ENCODE results near the gene EFCAB6.

The EFCAB6 gene

DNA sequence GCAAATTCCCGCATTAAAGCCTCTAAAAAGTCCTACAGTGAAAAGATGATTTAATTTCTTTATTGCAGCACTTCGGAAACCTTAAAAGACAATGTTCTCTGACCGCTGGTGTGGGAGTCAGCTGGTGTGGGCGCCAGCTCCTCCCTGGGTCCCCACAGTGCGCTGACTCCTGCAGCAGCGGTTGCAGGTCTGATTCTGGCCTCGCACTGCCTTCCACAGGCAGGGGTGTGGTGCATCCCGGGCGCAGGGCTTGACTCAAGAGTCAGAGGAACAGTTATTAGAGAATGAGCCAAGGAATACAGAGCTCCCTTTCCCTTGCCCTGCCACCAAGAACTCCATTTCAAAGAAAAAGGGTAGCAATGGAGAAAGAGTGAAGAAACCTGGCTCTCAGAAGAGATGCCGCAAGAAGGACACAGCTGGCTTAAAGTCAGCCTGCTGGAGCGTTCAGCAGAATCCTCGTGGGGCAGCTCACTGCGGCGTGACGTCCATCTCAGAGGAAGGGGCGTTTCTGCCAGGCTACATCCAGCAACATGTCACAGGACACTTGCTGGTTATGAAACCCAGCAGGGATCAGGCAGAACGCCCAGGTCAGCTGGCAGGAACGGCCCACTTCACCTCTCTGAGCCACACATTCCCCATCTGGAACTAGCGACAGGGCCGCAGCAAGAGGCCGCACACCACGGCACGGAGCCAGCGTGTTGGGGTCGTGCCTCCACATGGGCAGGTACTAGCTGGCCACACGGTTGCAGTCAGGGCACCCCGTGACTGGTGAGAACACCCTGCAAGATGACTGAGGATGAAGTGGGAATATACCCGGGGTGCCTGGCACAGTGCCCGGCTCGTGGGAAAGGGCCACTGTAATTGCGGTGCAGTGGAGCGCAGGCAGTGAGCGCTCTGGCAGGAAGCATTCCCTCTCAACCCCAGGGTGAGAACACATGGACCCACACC, 18.1 kb upstream of the EFCAB6 start:
- DNase-seq = peak; percentile 19

GRCh38 chr22:43828998-43829782, 17.1 kb upstream of the EFCAB6 start:
- DNase-seq = peak; percentile 79

DNA sequence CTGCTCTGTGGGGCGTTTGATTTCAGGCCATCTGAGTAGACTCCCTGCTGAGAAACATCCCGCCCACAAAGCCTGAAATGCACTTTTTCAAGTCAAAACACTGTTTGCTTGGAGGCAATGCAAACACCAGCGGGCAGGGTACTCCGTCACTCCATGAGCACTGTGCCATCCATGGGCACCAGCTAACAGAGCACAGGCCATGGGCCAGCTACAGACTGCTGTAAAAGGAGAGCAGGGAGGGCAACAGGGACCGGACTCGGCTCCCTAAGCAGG, 16.6 kb upstream of the EFCAB6 start:
- DNase-seq = no peak

- DNase-seq = no peak
Measured at GRCh38 chr22:43827926-43828724, 16.0 kb upstream of the EFCAB6 start.

GRCh38 chr22:43827003-43827735, 15.1 kb upstream of the EFCAB6 start:
- DNase-seq = no peak

- DNase-seq = peak; percentile 56
Measured at GRCh38 chr22:43826142-43827002, 14.3 kb upstream of the EFCAB6 start.

DNA sequence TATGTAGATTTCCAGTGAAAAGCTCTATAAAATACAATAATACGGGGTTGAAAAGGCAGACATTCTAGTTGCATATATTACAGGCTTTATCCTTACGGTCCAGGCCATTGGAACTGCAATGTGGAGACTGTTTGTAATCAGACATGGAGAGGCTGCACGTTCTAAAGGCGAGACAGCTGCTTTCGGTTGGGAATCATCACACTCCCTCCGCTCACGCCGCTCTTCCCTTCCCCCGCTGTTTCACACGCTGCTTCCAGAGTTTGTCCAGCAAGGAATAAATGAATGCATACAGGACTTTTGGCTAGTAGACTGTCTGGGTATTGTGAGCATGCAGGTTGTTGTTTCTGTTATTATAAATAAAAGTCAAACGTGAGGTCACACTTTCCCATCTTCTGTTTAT, 13.5 kb upstream of the EFCAB6 start:
- no peak for DNase-seq

GRCh38 chr22:43824724-43825420, 12.8 kb upstream of the EFCAB6 start:
- no peak for DNase-seq

DNA sequence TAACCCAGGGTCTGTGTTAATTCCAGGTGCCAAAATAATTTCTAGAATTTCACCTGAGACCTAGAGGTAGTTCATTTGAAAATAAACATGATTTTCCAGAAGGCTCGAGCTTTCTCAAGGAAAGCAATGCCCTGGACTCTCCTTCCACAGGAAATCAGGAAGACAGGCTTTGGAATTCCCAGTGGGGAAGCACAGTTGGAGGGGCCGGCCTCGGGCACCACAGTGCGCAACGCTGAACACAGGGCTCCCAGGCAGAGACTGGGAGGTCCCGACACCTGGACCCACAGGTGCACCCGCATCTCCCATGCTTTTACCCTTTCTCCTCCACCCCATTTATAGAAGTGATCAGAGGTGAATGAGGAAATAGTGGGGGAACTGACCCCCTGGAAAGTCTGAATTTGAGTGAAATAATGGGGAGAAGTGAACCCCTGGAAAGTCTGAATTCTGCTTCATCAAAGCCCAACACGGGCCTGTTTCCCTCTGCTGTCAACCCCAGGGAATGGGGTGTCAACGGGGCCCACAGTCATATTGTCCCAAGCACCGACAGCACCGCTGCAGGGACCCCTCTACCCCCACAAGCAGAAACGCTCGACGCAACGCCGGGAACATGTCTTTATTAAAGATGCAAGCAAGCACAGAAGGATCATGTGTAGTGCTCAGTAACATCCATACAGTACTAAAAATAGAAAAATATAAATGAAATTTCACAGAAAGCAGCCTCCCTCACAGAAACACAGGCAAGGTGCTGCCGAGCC, 12.0 kb upstream of the EFCAB6 start:
- no peak for DNase-seq

DNA sequence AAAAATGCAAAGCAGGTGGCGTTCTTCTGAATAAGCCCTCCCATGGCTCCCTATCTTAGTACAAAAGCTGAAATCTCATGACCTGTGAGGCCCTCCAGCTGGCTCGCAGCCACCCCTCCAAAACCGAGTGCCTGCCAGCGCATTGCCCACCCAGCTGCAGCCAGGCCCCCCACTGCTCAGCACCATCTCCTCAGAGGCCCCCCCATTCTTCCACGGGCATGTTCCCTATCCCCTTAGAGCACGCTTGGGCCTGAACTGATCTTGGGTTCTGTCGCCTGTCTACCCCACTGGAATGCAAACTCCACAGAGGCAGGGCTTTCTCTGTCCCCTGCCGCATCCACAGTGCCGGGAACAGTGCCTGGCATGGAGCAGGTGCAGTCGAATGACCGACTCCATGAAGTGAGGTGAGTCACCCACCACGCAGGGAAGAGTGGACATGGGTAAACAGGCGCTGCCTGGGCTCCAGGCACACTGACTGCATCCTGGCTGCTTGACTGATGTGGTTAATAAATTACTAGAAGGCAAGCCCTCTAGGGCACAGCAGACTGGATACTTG, 11.3 kb upstream of the EFCAB6 start:
- no peak for DNase-seq

- no peak for DNase-seq
Measured at GRCh38 chr22:43821606-43822425, 9.7 kb upstream of the EFCAB6 start.

DNA sequence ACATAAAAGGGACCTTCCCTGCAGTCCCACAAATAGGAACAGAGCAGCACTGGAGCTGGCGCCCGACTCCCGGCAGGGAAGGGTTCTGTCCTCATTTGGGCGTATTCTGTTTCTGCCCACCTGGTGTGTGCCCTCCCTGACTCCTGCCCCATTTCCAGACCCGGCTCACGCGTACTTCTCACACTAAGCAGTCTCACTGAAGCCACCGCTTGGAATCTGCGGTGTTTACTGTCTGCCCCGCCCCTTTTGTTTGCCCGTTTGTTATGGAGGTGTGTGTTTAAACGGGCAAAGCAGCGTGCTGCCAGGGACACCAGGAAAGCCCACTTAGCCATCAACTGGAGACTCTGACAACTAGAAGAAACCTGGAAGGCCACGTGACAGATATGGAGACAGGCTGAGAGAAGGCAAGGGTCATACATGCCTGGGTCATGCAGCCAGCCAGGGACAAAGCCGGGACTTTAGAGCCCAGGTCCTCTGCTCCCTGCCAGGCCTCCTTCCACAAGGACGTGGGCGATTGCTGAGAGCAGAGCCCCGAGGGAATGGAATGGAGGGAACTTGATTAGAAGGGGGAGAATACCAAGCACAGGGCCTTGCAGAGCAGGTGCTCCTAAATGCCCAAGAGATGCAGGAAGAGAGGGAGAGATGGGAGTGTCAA, 8.7 kb upstream of the EFCAB6 start:
- no peak for DNase-seq

GRCh38 chr22:43819931-43820640, 8.0 kb upstream of the EFCAB6 start:
- no peak for DNase-seq

- no peak for DNase-seq
Measured at GRCh38 chr22:43819421-43819921, 7.4 kb upstream of the EFCAB6 start.

DNA sequence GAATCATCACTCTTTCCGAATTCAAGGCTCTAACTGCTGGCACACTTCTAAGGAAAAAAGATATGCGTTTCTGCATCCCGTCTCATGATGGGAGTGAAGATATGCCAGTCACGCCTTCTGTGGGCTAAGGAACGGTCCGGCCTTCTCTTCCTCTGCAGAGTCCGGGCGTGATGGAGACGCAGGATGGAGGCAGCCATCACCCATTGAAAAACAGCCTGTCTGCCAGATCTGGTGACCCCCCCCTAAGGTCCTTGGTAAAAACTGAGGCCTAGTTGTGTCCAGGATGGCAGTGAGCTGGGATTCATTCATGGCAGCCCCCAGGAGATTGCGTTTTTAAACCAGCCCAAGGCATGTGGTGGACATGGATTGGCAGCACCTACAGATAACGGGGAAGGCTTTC, 6.9 kb upstream of the EFCAB6 start:
- no peak for DNase-seq

GRCh38 chr22:43817402-43817801, 5.3 kb upstream of the EFCAB6 start:
- no peak for DNase-seq

GRCh38 chr22:43814264-43814663, 2.2 kb upstream of the EFCAB6 start:
- DNase-seq = no peak

GRCh38 chr22:43812890-43813289, 785 bp upstream of the EFCAB6 start:
- DNase-seq = no peak
